HG03521 (cell line): ENCODE data around the gene ATF3.

ENCODE experiments used
- ATAC-seq: cut with Tn5 transposase; IDR thresholded peaks from one replicate; pipeline ENCODE4 v1.9.1; 2021; ENCODE audit warnings: mild to moderate bottlenecking, moderate library complexity; ENCODE audit not compliant: unreplicated experiment

The ATF3 gene

GRCh38 chr1:212608392-212608958 lies at the start of gene ATF3:
TSS of gene ATF3 (plus strand) at chr1:212608761. CDS start at chr1:212615022, 6,261 bp downstream.
- ATAC-seq: peak; percentile 65

- ATAC-seq: no peak
Measured at GRCh38 chr1:212559929-212560328, 48.6 kb upstream of the ATF3 start.

GRCh38 chr1:212560933-212561460 lies 47.6 kb upstream of the ATF3 start:
- no peak for ATAC-seq

- ATAC-seq: no peak
Measured at GRCh38 chr1:212561501-212561931, 47.0 kb upstream of the ATF3 start.

GRCh38 chr1:212562771-212563170 lies 45.8 kb upstream of the ATF3 start:
- no peak for ATAC-seq

- no peak for ATAC-seq
Measured at GRCh38 chr1:212565079-212565478, 43.5 kb upstream of the ATF3 start.

- ATAC-seq: no peak
Measured at GRCh38 chr1:212565571-212566305, 42.8 kb upstream of the ATF3 start.

- peak; percentile 97 for ATAC-seq
Measured at GRCh38 chr1:212566522-212567479, 41.8 kb upstream of the ATF3 start.

GRCh38 chr1:212567638-212568037 lies 40.9 kb upstream of the ATF3 start:
- no peak for ATAC-seq

GRCh38 chr1:212568978-212569537 lies 39.5 kb upstream of the ATF3 start:
- no peak for ATAC-seq

GRCh38 chr1:212574732-212575131 lies 33.8 kb upstream of the ATF3 start:
- no peak for ATAC-seq

GRCh38 chr1:212575333-212575732 lies 33.2 kb upstream of the ATF3 start:
- no peak for ATAC-seq

- no peak for ATAC-seq
Measured at GRCh38 chr1:212578041-212578440, 30.5 kb upstream of the ATF3 start.

- no peak for ATAC-seq
Measured at GRCh38 chr1:212581034-212581433, 27.5 kb upstream of the ATF3 start.

- no peak for ATAC-seq
Measured at GRCh38 chr1:212582291-212582690, 26.3 kb upstream of the ATF3 start.

GRCh38 chr1:212582808-212583615 lies 25.5 kb upstream of the ATF3 start:
- no peak for ATAC-seq

- ATAC-seq: no peak
Measured at GRCh38 chr1:212583643-212584042, 24.9 kb upstream of the ATF3 start.

GRCh38 chr1:212584092-212584886 lies 24.3 kb upstream of the ATF3 start:
- ATAC-seq: no peak

GRCh38 chr1:212585210-212585609 lies 23.4 kb upstream of the ATF3 start:
- ATAC-seq: no peak
